ENCODE data around the gene ZNF565.
"Not testable (repeated sequence)": the region's sequence is repeated elsewhere in the genome, so short reads cannot be mapped to it uniquely, and the experiment has no call there.

Gene ZNF565

GRCh38 chr19:36210497-36210896, 4.0 kb downstream of the ZNF565 start:
- DNase-seq (ENCODE audit: low spot score): no peak

- no peak for DNase-seq (ENCODE audit: low spot score)
Measured at GRCh38 chr19:36209372-36209771, 5.1 kb downstream of the ZNF565 start.

DNA sequence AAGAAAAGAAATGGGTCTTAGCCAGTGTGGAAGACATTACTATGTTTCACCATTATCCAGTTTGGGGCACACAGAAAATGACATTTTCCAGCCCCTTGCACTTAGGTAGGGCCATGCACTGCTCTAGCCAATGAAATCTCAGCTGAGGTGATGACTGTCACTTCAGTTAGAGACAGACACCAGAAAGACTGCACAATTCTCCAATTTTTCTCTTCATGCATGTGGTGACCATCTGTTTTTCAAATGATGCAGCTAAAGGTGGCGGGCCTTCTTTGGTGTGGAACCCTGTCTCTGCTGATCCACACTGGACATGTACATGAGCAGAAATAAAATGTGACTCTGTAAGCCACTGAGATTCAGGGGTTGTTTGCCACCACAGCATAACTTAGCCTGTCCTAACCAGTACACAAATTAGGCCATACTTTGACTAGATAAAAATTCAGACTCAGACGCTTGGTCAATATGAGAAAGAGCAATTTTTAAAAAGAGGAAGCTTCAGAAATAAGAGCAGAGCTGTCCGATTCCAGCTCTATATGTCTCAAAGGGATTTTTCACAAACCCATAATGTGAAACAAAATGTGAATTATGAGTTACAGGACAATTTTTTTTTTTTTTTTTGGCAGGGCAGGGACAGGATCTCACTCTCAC, 6.7 kb downstream of the ZNF565 start:
- no peak for DNase-seq (ENCODE audit: low spot score)

DNA sequence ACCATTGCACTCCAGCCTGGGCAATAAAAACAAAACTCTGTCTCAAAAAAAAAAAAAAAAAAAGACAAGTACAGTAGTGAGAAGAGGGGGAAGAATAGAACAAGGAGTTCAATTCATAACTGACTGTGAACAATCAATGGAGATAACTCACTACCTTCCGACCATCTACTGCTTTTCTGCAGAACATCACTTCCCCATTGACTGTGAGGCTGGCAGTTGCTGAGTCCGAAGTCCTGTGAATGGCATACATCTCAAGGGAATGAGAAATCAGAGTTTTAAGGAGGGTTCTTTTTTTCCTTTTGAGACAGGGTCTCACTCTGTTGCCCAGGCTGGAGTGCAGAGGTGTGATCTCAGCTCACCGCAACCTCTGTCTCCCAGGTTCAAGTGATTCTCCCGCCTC, 11.2 kb downstream of the ZNF565 start:
- no peak for DNase-seq (ENCODE audit: low spot score)

GRCh38 chr19:36201684-36202083, 12.8 kb downstream of the ZNF565 start:
- no peak for DNase-seq (ENCODE audit: low spot score)

DNA sequence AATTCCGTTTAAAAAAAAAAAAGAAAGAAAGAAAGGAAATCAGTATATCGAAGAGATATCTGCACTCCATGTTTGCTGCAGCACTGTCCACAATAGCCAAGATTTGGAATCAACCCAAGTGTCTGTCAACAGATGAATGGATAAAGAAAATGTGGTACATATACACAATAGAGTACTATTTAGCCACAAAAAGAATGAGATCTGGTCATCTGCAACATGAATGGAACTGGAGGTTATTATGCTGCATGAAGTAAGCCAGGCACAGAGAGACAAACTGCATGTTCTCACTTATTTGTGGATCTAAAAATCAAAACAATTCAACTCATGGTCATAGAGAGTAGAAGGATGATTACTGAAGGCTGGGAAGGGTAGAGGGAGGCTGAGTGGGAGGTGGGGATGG, 16.3 kb downstream of the ZNF565 start:
- DNase-seq (ENCODE audit: low spot score): no peak

- no peak for DNase-seq (ENCODE audit: low spot score)
Measured at GRCh38 chr19:36196249-36196648, 18.2 kb downstream of the ZNF565 start.

DNA sequence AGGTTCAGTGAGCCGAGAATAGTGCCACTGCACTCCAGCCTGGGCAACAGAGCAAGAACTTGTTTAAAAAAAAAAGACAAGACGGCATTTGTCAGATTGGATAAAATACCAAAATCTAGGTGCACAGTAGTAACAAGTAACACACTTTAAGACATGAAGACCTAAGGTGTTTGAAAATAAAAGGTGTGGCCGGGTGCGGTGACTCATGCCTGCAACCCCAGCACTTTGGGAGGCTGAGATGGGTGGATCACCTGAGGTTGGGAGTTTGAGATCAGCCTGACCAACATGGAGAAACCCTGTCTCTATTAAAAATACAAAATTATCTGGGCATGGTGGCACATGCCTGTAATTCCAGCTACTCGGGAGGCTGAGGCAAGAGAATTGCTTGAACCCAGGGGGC, 27.7 kb downstream of the ZNF565 start:
- not testable (repeated sequence) for DNase-seq (ENCODE audit: low spot score)

DNA sequence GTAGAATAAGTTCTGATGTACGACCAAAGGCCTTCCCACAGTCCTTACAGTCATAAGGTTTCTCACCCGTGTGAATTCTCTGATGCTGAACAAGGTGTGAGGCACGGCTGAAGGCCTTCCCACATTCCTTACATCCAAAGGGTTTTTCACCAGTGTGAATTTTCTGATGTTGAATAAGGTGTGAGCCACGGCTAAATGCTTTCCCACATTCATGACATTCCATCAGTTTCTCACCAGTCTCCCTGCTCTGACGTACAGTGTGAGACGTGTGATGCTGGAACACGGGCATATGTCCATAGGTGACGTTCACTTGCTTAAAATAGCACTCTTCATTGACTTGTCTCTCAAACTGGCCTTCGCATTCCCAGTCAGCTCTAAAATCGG, 31.2 kb downstream of the ZNF565 start:
- DNase-seq (ENCODE audit: low spot score): no peak

DNA sequence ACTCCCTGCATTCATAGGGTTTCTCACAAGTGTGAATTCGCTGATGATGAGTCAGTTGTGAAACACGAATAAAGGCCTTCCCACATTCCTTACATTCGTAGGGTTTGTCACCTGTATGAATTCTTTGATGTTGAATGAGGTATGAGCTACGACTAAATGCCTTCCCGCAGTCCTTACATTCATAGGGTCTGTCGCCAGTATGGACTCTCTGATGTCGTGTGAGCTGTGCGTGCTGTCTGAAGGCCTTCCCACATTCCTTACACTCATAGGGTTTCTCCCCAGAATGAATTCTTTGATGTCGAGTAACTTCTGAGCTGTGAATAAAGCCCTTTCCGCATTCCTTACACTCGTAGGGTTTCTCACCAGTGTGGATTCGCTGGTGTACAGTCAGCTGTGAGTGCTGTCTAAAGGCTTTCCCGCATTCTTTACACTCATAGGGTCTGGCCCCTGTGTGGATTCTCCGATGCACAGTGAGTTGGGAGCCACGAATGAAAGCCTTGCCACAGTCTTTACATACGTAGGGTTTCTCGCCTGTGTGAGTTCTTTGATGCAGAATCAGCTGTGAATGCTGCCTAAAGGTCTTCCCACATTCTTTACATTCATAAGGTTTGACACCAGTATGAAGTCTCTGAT, 31.7 kb downstream of the ZNF565 start:
- DNase-seq (ENCODE audit: low spot score): no peak

GRCh38 chr19:36179077-36179476, 35.4 kb downstream of the ZNF565 start:
- not testable (repeated sequence) for DNase-seq (ENCODE audit: low spot score)

- not testable (repeated sequence) for DNase-seq (ENCODE audit: low spot score)
Measured at GRCh38 chr19:36173846-36174245, 40.6 kb downstream of the ZNF565 start.

GRCh38 chr19:36172852-36173251, 41.6 kb downstream of the ZNF565 start:
- DNase-seq (ENCODE audit: low spot score): no peak

GRCh38 chr19:36169084-36169760, 45.2 kb downstream of the ZNF565 start:
- no peak for DNase-seq (ENCODE audit: low spot score)

DNA sequence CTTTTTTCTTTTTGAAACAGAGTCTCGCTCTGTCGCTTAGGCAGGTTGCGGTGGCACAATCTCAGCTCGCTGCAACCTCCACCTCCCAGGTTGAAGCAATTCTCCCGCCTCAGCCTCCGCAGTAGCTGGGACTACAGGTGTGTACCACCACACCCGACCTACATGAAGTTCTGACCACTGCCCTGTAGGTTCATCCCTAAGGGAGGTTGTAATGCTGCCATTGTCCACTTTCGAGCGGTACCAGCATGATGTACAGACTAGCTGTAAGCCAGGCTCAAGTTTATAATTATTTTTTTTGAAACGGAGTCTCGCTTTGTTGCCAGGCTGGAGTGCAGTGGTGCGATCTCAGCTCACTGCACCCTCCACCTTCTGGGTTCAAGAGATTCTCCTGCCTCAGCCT, 50.7 kb downstream of the ZNF565 start:
- DNase-seq (ENCODE audit: low spot score): no peak

DNA sequence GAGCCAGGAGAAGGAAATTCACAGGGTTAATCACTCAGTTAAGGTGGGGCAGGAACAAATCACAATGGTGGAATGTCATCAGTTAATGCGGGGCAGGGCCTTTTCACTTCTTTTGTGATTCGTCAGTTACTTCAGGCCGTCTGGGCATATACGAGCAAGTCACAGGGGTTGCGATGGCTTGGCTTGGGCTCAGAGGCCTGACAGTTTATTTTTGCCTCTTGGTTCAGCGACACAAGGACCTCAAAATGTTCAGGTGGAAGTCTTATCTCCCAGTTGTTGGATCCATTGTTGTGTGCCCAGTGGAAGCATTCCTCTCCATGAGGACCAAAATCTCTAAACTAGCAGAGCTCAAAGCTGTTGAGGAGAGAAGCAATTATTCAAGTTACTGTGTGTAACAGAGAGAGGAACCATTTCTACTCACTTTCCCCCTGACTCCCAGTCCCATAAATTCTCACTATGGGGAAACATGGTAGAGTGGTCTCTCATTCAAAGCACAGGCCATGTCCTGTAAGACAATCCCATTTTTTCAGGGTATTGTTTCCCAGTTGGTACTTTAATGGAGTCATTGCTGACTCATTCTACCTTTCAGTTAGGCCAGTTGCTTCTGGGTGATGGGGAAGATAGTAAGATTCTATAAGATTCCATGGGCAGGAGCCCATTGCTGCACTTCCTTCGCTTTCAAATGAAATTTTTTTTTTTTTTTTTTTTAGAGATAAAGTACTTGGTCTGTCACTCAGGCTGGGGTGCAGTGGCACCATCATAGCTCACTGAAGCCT, 53.5 kb downstream of the ZNF565 start:
- DNase-seq (ENCODE audit: low spot score): no peak

GRCh38 chr19:36153126-36153525, 61.3 kb downstream of the ZNF565 start:
- DNase-seq (ENCODE audit: low spot score): no peak

GRCh38 chr19:36152352-36153091, 61.9 kb downstream of the ZNF565 start, which contains the start of gene COX7A1:
Gene COX7A1 (minus strand): TSS chr19:36152447. CDS start chr19:36152407, 40 bp downstream.
- DNase-seq (ENCODE audit: low spot score): no peak

DNA sequence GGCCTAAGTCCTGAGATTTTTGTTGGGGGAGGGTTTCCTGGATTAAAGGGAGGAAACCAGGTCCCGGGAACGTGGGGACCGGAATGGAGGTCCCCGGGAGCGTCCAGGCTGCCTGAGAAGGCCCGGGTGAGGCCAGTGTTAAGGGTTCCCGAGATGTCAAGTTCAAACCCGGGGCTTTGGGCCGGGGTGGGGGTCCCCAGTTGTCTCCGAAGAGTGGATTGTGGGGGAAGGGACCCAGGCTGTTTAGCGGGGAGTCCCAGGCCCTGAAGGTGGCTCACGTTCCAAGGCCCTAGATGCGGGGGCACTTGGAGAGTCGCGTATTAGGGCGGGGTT, 62.5 kb downstream of the ZNF565 start:
- DNase-seq (ENCODE audit: low spot score): no peak

DNA sequence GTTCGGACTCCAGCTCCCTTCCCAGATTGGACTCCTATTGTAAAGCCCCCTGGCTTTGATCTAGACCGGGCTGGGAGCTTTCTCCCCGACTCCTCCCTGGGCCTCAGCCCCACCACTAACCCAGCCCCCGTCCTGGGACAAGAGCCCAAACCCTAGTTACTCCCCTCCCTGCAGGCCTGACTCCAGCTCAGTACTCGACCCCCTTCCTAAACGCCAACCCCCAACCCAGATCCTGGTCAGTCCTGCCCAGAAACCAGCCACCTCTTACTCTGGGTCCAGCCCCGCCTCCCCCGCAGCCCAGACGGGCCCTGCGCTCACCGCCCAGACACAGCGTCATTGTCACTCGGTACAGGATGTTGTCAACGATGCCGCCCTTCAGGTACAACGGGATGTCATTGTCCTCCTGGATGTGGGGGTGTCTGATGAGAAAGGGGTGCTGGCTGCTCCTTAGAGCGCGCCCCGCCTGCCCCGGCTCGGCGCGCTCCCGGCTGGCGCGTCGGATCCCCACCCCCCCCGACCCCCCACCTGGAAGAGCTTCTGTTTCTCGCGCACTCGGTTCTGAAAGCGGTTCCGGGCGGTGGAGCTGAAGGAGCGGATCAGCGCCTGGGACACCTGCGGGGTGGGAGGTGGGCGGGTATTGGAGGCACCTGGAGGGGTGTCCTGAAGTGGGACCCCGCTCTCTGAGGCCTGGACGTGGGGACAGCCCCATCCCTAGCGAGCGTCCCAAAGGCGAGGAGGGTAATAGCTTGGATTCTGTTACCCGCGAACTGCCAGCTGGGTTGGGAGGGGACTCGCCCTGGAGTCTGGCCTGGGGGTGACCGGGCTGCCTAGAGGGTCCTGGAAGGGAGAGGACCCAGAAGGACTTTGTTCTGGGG, 63.1 kb downstream of the ZNF565 start:
- no peak for DNase-seq (ENCODE audit: low spot score)

DNA sequence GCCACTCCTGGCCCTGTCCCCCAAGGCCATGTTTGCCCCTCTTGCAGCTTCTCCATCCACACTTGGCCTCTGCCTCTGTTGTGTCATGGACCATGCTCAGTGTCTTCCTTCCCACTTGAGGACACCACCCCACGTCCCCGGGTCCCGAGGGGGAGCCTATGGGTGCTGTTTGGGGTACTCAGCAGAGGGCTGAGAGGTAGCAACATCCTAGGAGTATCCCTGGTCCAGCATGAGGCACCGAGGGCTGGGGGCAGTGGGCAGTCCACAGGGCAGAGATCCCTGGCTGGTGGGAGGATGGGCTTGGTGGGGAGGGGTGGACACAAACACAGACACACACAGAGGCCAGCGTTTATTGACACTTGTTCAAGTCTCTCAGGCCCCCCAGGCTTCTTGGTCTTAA, 63.9 kb downstream of the ZNF565 start:
- no peak for DNase-seq (ENCODE audit: low spot score)
